GM21576 (cell line): ENCODE measurements around the gene SNTG2.

Experiments used
- ATAC-seq: cut with Tn5 transposase; IDR thresholded peaks from one replicate; pipeline ENCODE4 v1.9.1; 2021; ENCODE audit warnings: mild to moderate bottlenecking, moderate library complexity; ENCODE audit not compliant: unreplicated experiment

SNTG2 gene

GRCh38 chr2:1046067-1046466 lies 95.4 kb downstream of the SNTG2 start:
- ATAC-seq, result no peak

GRCh38 chr2:1047485-1047884 lies 96.8 kb downstream of the SNTG2 start:
- no peak for ATAC-seq

GRCh38 chr2:1049691-1050090 lies 99.0 kb downstream of the SNTG2 start:
- no peak for ATAC-seq

GRCh38 chr2:1051075-1051474 lies 100.4 kb downstream of the SNTG2 start:
- no peak for ATAC-seq

- no peak for ATAC-seq
These were observed 102.1 kb downstream of the SNTG2 start for GRCh38 chr2:1052771-1053191.

- no peak for ATAC-seq
These were observed 103.1 kb downstream of the SNTG2 start for GRCh38 chr2:1053786-1054185.

GRCh38 chr2:1054399-1054798 lies 103.8 kb downstream of the SNTG2 start:
- no peak for ATAC-seq

GRCh38 chr2:1055014-1055595 lies 104.5 kb downstream of the SNTG2 start:
- ATAC-seq, result no peak

- ATAC-seq, result no peak
These were observed 109.7 kb downstream of the SNTG2 start for GRCh38 chr2:1060372-1060771.

- ATAC-seq, result no peak
These were observed 110.3 kb downstream of the SNTG2 start for GRCh38 chr2:1060987-1061386.

GRCh38 chr2:1068241-1068640 lies 117.6 kb downstream of the SNTG2 start:
- no peak for ATAC-seq

- ATAC-seq, result no peak
These were observed 118.2 kb downstream of the SNTG2 start for GRCh38 chr2:1068822-1069221.

GRCh38 chr2:1069847-1070246 lies 119.2 kb downstream of the SNTG2 start:
- ATAC-seq, result no peak

- no peak for ATAC-seq
These were observed 120.0 kb downstream of the SNTG2 start for GRCh38 chr2:1070601-1071000.

- no peak for ATAC-seq
These were observed 121.0 kb downstream of the SNTG2 start for GRCh38 chr2:1071650-1072049.

- ATAC-seq, result no peak
These were observed 121.6 kb downstream of the SNTG2 start for GRCh38 chr2:1072250-1072649.

- ATAC-seq, result no peak
These were observed 127.3 kb downstream of the SNTG2 start for GRCh38 chr2:1077911-1078310.

GRCh38 chr2:1078326-1078725 lies 127.7 kb downstream of the SNTG2 start:
- ATAC-seq, result no peak

- ATAC-seq, result no peak
These were observed 129.5 kb downstream of the SNTG2 start for GRCh38 chr2:1079873-1080799.

GRCh38 chr2:1081451-1082225 lies 131.0 kb downstream of the SNTG2 start:
- ATAC-seq, result no peak

- ATAC-seq, result no peak
These were observed 132.0 kb downstream of the SNTG2 start for GRCh38 chr2:1082456-1083205.
